ENCODE data around the gene DNAL1.

Gene DNAL1

DNA sequence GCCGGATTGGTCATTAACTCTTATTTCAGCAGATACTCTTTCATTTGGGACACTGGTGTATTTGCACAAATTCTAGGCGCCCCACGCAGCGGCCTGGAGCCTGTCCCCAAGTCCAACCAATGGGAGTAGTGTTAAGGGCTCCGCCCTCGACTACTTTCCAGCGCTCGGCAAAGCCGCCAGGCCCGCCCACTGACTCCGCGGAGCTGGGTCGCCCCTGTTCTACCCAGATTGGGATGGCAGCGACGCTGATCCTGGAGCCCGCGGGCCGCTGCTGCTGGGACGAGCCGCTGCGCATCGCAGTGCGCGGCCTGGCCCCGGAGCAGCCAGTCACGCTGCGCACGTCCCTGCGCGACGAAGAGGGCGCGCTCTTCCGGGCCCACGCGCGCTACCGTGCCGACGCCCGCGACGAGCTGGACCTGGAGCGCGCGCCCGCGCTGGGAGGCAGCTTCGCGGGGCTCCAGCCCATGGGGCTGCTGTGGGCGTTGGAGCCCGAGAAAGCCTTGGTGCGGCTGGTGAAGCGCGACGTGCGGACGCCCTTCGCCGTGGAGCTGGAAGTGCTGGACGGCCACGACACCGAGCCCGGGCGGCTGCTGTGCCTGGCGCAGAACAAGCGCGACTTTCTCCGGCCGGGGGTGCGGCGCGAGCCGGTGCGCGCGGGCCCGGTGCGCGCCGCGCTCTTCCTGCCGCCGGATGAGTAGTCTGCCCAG, 32.3 kb upstream of the DNAL1 start, which contains the start of gene ACOT6:
TSS of gene ACOT6 (plus strand) at position 179 of the 707 bp plus-strand sequence. CDS start at position 234, 55 bp downstream.
- no peak for DNase-seq (ENCODE audit: low read depth, low spot score)
- POLR2A ChIA-PET = interaction anchor here (0.6 to 1.0 kb wide), 4 partner anchors 26 to 76 kb away, joined by 3 to 5 read pairs (median 3); partner anchors contain the start of genes ACOT1 and ACOT2
- CTCF ChIA-PET = interaction anchor here (0.6 to 2.8 kb wide), 5 partner anchors 11 to 104 kb away, joined by 3 to 17 read pairs (median 3); no protein-coding TSS in a partner anchor
- H3K4me3 ChIP-seq (ENCODE audit: low read depth, low read length) = peak within 1 kb of the TSS; percentile 64
- no peak for TF ChIP-seq CTCF (IDR thresholded peaks at IDR 0.05; ENCODE audit: insufficient read depth, low read length, missing control alignments)

DNA sequence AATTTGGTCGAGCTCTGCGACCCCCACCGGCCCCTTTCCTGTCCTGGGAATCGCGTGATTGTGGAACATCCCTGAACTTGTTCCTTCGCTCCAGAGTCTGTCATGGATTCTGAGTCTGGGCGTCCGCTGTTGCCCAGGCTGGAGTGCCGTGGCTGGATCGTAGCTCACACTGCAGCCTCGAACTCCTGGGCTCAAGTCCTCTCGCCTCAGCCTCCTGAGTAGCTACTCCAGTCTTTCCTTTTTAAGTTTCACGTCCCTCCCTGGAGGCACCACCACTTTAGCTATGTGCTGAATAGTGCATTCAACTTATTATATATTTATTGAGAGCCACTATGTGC, 31.8 kb upstream of the DNAL1 start:
- TF ChIP-seq CTCF (IDR thresholded peaks at IDR 0.05; ENCODE audit: insufficient read depth, low read length, missing control alignments) = no peak
- H3K4me3 ChIP-seq (ENCODE audit: low read depth, low read length) = peak overlapping the region; percentile 64
- CTCF ChIA-PET = interaction anchor here (0.6 to 2.8 kb wide), 4 partner anchors 11 to 104 kb away, joined by 3 to 17 read pairs (median 8); no protein-coding TSS in a partner anchor
- POLR2A ChIA-PET = interaction anchor here (0.9 to 1.0 kb wide), 2 partner anchors 26 to 44 kb away, joined by 3 to 5 read pairs; partner anchors contain the start of gene ACOT2
- DNase-seq (ENCODE audit: low read depth, low spot score) = no peak

DNA sequence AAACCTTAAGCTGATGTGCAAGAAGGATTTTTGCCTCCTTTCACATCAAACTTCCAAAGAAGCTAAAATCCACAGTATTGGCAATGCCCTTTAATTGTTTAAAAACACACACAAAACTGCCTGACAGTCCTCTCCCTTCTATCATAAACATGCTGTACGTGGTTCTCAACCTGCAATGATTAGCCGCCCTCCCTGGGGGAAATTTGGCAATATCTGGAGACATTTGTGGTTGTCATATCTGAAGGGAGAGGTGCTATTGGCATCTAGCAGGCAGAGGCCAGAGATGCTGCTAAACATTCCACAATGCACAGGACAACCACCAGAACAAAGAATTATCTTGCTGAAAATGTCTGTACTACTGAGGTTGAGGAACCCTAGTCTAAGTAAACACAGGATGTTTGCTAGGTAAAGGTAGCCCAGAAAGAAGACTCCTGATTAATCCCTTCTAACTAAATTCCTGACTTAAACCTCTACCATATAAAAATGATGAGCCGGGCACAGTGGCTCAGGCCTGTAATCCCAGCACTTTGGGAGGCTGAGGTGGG, 31.3 kb upstream of the DNAL1 start:
- POLR2A ChIA-PET = interaction anchor here (0.9 to 1.0 kb wide), 2 partner anchors 25 to 44 kb away, joined by 3 to 5 read pairs; partner anchors contain the start of gene ACOT2

GRCh38 chr14:73616831-73617230, 28.0 kb upstream of the DNAL1 start:
- ChIA-PET CTCF (no interaction called here), POLR2A (no interaction called here)
- H3K4me3 ChIP-seq (ENCODE audit: low read depth, low read length) = no peak overlapping the region
- no peak for TF ChIP-seq CTCF (IDR thresholded peaks at IDR 0.05; ENCODE audit: insufficient read depth, low read length, missing control alignments)
- DNase-seq (ENCODE audit: low read depth, low spot score) = no peak

More for the DNA sequence above, 31.3 kb upstream of the DNAL1 start:
- H3K4me3 ChIP-seq (ENCODE audit: low read depth, low read length) = no peak overlapping the region
- CTCF ChIA-PET = interaction anchor here (1.5 to 2.8 kb wide), 2 partner anchors 20 to 105 kb away, joined by 13 to 17 read pairs; no protein-coding TSS in a partner anchor
- no peak for TF ChIP-seq CTCF (IDR thresholded peaks at IDR 0.05; ENCODE audit: insufficient read depth, low read length, missing control alignments)
- no peak for DNase-seq (ENCODE audit: low read depth, low spot score)

- ChIA-PET CTCF (interaction anchor here (1.2 to 2.2 kb wide), 2 partner anchors 15 to 111 kb away, joined by 3 to 15 read pairs; no protein-coding TSS in a partner anchor), POLR2A (no interaction called here)
- no peak for TF ChIP-seq CTCF (IDR thresholded peaks at IDR 0.05; ENCODE audit: insufficient read depth, low read length, missing control alignments)
- no peak overlapping the region for H3K4me3 ChIP-seq (ENCODE audit: low read depth, low read length)
- DNase-seq (ENCODE audit: low read depth, low spot score) = no peak
Measured at GRCh38 chr14:73619524-73619923, 25.3 kb upstream of the DNAL1 start.

DNA sequence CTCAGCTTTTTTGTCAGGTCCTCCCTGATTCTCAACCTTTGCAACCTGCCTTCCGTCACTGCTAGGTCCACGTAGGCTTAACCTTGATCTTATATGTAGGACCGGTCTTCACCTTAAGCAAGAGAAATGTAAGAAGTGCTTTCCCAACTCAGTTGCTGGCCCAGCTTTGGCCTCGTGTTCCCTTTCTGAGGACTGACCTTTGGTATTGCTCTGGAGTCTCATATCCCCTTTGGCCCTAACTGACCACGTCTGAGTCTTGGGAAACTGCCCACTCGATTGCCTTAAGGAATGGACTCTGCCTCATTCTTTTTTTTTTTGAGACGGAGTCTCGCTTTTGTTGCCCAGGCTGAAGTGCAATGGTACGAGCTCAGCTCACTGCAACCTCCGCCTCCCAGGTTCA, 24.5 kb upstream of the DNAL1 start:
- no peak for TF ChIP-seq CTCF (IDR thresholded peaks at IDR 0.05; ENCODE audit: insufficient read depth, low read length, missing control alignments)
- ChIA-PET POLR2A (no interaction called here), CTCF (interaction anchor here (2.2 kb wide), 1 partner anchor 14 kb away, joined by 15 read pairs; no protein-coding TSS in a partner anchor)
- no peak overlapping the region for H3K4me3 ChIP-seq (ENCODE audit: low read depth, low read length)
- no peak for DNase-seq (ENCODE audit: low read depth, low spot score)
